GM18517 (cell line): ENCODE results near the gene PARP3.

Source experiments
- ATAC-seq: cut with Tn5 transposase; IDR thresholded peaks from one replicate; pipeline ENCODE4 v1.9.1; 2021; ENCODE audit warnings: mild to moderate bottlenecking, moderate library complexity; ENCODE audit not compliant: unreplicated experiment

PARP3 gene

DNA sequence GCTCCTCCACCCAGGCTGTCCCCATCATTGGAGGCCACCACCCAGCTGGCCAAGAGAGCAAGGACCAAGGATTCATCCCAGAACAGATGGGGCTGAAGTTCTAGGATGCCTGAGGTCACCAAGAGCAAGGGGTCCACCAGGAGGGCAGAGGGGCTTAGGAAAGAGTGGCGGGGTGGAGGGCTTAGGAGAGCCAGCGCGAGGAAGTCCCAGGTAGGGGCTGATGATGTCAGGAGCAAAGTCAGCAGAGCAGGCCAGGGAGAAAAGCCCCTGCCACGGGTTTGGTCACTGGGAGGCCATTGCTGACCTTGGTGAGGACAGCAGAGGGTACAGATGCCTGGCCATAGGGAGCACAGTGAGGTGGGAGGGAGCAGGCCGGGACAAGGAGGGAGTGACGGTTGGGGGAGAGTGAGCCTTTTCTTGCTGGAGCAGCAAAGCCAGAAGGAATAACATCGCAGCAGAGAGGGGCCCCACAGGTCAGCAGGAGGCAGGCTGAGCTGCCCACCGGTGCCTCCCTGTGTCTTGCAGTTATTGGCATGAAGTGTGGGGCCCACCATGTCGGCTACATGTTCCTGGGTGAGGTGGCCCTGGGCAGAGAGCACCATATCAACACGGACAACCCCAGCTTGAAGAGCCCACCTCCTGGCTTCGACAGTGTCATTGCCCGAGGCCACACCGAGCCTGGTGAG is 5.2 kb downstream of the PARP3 start:
- ATAC-seq: no peak

DNA sequence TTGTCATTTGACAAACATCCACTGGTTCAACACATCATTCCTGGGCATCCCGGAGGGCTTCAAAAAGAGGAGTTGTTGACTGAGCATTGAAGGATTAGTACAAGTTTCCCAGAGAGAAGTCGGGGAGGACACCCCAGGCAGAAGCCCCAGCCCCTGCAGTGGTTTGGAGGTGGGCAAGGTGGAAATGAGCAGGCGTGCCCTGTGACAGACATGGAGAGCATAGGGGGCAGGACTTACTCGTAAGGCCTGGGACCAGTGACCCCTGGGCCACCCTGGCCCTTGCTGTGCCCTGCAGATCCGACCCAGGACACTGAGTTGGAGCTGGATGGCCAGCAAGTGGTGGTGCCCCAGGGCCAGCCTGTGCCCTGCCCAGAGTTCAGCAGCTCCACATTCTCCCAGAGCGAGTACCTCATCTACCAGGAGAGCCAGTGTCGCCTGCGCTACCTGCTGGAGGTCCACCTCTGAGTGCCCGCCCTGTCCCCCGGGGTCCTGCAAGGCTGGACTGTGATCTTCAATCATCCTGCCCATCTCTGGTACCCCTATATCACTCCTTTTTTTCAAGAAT is 5.9 kb downstream of the PARP3 start:
- no peak for ATAC-seq

DNA sequence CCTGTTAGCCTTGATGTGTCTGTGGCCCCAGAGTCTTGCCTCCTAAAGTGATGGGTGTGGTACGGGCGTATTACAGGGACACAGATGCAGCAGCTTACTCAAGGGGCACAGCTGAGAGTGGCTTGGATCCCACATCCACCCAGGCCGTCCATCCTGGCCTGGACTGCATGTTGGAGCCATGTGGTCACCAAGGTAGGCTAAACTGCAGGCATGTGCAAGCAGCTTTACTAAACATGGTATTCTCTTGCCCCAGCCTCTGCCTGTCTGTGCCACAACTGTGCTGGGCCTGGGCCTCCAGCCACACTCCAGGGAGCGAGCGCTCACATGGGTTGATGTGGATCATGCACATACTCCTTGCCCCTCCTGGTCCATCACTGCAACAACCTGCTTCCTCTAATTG is 7.0 kb downstream of the PARP3 start:
- no peak for ATAC-seq

DNA sequence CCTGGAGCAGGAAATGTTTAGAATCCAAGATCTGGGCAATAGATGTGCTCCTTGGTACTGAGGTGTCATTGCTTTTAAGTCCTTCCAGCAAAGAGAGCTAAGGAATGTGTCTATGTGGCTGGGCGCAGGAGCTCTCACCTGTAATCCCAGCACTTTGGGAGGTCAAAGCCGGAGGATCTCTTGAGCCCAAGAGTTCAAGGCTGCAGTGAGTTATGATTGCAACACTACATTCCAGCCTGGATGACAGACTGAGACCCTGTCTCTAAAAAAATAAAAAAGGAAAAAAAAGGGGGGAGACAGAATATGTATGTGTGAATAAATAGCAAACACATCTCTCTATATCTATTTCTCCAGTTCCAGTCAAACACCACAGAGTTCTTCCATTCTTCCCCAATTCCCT is 8.7 kb downstream of the PARP3 start:
- ATAC-seq: no peak

DNA sequence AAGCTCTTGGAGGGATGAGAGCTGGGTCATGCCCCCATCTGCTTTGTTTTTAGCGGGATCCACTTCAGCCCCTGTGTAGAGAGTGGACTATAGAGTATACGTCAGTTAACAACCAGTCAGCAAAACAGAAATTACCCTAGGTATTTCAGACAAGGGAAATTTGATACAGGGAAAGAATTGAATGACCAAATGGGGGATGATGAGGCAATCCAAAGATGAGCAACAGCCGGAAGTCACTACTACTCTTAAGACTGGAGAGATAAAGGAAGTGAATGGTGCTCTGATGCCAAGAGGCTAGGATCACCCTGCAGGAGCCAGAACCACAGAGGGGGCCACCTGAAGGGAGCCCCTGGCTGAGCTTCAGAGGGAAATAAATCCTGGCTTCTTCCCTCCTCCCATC is 11.3 kb downstream of the PARP3 start:
- no peak for ATAC-seq

DNA sequence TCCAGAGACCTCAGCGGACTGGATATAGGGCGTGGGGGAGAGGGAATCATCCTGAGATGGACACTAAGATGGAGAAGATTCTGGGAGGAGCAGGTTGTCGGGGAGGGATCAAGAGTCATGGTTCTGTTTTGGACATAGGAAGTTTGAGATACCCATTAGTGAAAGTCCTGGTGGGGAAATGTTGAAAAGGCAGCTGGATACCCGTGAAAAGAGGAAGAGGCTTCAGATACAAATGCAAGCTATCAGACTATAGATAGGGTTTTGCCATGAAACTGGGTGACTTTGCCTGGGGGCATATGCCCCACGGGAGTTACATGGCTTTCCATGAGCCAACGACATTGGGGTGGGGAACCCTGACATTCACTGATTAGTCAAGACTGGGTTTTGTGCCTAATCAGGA is 11.9 kb downstream of the PARP3 start:
- no peak for ATAC-seq

DNA sequence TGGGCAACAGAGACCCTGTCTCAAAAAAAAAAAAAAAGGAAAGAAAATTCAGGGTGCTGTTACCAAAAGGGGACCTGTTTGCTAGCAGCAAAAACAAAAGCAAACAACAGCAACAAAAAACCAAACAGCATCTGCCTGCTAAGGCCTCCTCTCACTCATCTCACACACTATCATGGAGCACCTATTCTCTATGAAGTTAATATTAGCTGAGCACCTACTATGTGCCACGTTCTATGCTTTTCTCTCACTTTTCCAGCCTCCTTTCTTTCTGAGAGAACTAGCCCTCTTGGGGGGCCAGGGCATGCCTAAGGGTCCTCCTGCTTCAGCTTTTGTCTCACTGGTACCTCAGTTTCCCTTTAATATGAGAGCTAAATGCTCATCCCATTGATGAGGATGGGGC is 12.6 kb downstream of the PARP3 start:
- no peak for ATAC-seq

DNA sequence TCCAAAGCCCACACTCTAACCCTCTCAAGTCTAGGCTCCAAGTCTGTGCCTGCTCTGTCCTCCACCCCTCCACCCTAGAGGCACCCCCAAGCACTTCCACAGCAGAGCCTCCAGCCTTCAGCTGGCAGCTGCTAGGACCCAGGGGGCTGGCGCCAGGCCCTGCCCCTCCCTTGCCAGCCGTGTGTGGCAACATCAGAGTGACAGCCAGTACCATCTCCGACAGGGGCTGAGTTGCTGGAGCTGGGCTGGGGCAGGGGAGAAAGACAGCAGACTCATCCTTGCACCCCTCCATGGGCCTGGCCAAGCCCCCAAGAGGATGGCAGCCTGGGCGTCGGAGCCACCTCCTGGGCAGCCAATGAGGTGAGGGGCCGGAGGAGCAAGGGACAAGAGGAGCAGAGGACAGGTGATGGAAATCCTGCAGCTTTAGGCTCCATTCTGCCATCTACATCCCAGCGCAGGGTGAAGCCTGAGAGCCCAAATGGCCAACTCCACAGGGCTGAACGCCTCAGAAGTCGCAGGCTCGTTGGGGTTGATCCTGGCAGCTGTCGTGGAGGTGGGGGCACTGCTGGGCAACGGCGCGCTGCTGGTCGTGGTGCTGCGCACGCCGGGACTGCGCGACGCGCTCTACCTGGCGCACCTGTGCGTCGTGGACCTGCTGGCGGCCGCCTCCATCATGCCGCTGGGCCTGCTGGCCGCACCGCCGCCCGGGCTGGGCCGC is 13.2 kb downstream of the PARP3 start, which contains the start of gene GPR62:
GPR62 (plus strand) TSS at position 207 of the 718 bp plus-strand sequence; CDS start at position 479, 272 bp downstream.
- no peak for ATAC-seq

DNA sequence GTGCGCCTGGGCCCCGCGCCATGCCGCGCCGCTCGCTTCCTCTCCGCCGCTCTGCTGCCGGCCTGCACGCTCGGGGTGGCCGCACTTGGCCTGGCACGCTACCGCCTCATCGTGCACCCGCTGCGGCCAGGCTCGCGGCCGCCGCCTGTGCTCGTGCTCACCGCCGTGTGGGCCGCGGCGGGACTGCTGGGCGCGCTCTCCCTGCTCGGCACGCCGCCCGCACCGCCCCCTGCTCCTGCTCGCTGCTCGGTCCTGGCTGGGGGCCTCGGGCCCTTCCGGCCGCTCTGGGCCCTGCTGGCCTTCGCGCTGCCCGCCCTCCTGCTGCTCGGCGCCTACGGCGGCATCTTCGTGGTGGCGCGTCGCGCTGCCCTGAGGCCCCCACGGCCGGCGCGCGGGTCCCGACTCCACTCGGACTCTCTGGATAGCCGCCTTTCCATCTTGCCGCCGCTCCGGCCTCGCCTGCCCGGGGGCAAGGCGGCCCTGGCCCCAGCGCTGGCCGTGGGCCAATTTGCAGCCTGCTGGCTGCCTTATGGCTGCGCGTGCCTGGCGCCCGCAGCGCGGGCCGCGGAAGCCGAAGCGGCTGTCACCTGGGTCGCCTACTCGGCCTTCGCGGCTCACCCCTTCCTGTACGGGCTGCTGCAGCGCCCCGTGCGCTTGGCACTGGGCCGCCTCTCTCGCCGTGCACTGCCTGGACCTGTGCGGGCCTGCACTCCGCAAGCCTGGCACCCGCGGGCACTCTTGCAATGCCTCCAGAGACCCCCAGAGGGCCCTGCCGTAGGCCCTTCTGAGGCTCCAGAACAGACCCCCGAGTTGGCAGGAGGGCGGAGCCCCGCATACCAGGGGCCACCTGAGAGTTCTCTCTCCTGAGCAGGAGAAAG is 14.0 kb downstream of the PARP3 start:
- no peak for ATAC-seq

DNA sequence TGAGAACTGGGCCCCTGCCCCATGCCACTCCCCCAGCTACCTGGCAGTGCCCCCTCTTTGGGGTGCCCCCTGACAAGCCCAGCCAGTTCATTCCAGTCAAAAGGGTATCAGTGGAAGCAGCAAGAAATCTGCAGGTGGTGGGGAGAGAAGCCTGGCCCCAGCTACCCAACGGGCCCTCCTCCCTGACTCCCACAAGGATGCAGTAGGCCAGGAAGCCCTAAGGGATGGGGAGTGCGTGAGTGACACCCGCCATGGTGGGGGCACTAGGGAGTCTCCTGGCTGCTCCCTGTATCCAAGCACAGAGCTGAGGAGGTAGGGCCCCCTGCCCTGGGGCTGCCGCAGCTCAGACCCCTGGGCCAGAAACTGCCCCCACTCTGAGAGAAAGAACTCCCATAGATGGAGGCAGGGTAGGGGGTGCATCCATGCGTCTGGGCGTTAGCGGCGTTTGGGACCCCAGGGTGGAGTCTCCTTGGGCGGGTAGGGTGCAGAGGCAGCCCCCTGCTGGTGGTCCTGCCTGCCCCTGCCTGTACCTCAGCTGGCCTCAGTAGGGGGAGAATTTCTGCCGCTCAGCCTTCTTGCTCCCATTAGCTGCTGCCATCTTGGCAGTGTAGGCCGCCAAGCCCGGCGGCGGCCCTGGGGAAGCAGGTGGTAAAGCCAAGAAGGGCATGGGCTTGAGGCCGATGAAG is 15.5 kb downstream of the PARP3 start:
- ATAC-seq: no peak

DNA sequence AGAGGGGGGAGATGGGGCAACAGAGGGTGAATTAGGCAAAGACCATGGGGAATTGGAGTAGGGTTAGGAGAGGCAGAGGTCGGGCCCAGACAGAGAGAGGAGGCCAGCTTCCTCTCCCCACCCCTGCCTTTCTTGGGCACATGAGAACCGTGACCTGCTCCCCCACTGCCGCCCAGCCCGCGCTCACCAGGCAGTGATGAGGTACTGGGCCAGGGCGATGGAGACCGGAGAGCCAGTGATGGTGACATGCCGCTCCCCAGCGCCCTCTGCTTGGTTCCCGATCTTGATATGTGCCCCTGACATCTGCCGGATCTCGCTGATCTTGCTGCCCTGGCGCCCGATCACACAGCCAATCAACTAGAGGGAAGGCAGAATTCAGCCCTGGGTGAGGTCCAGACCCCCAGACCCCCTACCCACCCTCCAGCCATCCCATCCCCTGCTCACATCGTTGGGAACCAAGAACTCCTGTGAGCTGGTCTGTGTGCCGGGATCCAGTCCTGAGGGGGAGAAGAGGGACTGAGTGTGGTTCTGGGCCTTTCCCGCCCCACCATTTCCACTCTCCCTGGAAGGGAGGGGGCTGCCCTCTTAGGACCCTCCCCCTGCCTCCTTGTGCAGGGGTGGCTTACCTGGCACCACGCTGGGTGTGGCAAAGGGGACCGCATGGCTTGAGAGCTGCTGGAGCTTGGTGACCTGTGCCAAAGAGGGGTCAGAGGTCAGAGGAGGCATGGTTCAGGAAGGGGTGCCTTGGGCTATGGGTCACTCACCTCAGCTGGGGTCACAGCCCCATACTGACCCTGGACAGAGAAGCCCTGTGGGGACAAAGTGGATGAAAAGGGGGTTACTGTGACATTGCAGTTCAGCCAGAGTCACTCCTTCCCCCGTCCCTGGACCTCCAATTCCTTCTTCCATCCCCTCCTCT is 16.7 kb downstream of the PARP3 start:
- no peak for ATAC-seq

DNA sequence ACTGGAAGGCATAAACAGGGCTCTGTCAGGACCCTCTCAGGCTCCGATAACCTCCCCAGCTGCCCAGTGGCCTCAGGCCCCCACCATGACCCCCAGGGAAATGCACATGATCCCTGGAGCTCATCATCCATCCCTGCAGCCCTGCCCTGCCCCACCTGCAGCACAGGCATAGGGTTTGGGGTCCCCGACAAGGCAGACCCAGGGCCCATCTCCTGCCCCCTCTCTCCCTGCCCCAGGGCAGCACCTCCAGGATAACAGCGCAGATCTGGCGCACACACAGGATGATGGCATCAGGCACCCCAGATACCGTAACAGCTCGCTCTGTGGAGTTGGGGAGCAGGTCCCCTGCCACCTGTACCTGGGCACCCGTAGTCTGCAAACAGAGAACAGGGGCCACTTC is 17.5 kb downstream of the PARP3 start:
- ATAC-seq: no peak

DNA sequence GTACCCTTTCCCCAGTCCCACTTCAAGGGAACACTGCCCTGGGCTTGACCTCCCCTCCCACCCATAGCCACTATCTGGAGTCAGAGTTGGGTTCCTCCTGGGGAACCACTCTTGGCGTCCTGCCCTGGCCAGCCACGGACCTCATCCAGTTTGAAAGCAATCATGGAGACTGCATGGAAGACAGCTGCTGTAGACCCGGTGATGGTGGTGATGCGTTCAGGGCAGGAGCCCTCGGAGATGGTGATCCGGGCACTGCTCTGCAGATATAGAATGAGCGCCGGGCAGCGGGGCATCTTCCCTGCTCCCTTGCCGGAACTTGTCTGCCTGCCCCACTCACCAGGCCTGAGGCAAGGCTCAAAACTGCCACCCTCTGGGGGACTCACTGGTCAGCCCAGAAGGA is 18.2 kb downstream of the PARP3 start:
- no peak for ATAC-seq

DNA sequence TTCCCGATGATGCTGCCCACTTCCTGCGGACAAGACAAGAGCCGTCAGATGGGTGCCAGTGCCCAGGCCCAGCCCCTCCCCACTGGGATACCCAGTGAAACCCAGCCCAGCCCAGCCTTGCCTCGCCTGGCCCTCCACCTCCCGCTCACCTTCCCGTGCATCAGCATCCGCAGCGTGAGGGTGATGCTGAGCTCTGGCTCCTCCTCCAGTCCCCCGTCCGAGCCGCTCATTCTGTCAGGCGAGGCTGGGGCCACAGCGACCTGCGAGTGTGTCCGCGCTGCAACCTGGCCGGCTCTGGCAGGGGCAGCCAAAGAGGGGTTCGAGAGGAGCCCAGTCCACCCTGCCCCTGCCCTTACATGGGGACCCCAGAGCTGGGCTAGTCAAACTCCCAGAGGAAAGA is 18.8 kb downstream of the PARP3 start:
- ATAC-seq: no peak

DNA sequence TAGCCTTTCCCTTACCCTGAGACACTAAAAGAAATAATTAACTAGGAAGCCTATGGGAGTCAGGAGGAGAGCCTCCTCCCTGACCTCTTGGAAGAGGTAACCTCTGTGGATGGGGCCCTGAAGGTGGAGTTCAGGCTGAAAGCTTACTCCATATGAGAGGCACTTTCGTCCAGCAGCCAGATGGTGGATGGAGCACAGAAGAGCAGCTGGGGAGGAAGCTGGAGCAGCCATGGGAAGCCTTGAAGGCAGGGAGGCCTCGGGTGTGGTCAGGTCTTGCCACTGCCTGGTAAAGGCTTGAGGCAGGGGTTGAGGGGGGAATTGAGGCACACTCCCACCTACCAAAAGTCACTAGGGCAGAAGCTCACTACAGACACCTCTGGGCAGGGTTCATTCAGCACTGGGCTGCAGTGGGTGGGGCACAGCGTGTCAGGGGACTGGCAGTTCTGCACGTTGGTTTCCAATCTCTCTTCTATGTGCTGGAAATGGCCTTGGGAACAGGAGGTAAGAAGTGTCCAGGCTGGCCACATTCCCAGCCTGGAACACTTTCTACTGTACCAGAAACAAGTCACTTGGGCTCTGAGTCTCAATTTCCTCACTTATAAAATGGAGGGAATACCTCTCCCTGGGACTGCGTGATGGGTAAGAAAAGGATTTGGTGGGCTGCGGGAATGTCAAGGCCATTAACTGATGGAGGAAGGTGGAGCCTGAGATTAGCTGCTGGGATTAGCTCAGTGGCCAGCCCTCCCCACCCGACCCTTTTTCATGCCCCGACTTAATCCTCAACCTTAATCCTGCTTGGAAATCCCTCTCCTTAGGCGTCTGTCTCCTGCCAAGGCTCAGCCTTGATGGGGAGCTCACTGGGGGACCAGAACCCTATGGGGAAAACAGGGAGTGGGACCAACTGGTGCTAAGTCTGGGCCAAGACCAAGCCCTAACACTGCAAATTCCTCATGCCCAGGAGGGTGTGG is 19.7 kb downstream of the PARP3 start:
- ATAC-seq: no peak

DNA sequence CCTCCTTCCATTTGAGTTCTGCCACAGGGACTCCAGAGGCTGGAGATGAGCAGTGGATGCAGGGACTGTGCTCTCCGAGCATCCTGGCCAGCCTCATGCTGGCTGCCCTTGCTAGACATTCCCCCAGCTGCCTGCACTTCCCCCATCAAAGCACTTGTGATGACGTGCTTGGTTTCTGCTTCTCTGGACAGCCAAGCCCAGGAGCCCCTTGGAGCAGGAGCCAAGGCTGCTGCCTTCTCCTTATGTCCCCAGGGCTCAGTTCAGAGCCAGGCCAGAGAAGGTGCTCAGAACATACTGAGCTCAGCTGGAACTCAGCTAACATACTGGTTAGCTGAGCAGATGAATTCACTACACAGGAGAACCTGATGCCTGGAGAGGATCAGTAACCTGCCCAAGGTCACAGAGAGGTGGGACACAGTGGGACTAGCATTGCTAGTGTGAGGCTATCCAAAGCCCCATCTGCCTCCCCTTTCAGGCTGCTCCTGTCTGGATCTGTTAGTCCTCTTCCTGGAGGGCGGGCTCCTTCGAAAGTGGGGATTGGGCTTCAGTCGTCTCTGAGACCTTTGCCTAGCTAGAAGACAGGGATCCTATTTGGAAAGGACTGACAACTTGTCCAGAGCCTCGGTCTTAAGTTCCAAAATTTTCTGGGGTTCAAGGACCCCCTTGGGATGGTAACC is 20.8 kb downstream of the PARP3 start:
- no peak for ATAC-seq

DNA sequence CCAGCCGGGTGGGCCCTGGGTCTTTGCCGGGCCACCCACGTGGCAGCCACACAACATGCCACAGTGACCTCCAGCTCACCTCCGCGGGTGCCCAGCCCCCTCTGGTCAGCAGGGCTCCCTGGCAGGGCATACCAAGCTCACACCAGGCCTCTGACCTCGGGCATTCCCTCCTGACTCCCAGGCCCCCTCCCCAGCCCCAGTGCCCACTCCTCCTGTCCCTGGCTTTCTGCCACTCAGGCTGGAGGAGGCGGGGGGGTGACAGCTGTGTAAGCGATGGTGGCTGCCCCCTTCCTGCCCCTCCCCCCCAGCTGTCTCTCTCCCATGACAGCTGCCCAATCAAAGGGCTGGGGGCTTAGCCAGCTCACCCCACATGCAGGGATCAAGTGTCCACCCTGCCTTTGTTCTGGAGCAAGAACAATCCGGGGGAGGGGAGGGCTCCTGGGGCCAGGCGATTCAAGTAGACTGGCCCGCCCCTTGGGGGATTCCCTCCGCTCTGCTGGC is 21.8 kb downstream of the PARP3 start:
- ATAC-seq: no peak

DNA sequence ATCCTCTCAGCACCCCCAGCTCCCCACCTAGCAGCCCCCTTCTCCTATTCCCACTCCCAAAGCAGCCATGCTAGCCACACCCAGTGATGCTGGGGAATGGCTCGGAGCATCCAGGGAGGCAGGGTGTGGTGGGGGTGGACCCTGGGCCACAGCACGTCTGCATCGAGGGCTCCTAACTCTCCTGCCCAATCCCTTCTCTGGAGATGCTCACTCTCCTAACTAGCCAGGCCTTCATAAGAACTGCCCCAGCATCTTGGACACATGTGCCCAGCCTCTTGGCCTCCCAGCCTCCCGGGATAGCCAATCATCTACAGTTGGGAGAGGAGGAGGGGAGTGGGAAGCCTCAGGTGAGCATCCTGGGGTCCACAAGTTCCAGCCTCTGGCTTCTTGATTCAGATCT is 22.4 kb downstream of the PARP3 start:
- ATAC-seq: no peak
